NCI-H1092 (cell line): ENCODE results near the gene ATG2A.

ENCODE experiments used
- DNase-seq: peaks from one replicate; lab custom pipeline; 2025; lab: John Stamatoyannopoulos, UW

The ATG2A gene

GRCh38 chr11:64869571-64870175, 47.3 kb downstream of the ATG2A start:
- no peak for DNase-seq

GRCh38 chr11:64868904-64869570, 48.0 kb downstream of the ATG2A start:
- DNase-seq: no peak

GRCh38 chr11:64867748-64868462, 49.1 kb downstream of the ATG2A start:
- DNase-seq: no peak

GRCh38 chr11:64866173-64866491, 50.9 kb downstream of the ATG2A start:
- DNase-seq: no peak

- no peak for DNase-seq
Measured at GRCh38 chr11:64865286-64866172, 51.5 kb downstream of the ATG2A start.

- no peak for DNase-seq
Measured at GRCh38 chr11:64864473-64865285, 52.3 kb downstream of the ATG2A start.

- no peak for DNase-seq
Measured at GRCh38 chr11:64864135-64864472, 52.9 kb downstream of the ATG2A start.

- DNase-seq: no peak
Measured at GRCh38 chr11:64863391-64864060, 53.5 kb downstream of the ATG2A start.

- no peak for DNase-seq
Measured at GRCh38 chr11:64862987-64863390, 54.0 kb downstream of the ATG2A start.

GRCh38 chr11:64861227-64861975, 55.6 kb downstream of the ATG2A start:
- no peak for DNase-seq

- DNase-seq: no peak
Measured at GRCh38 chr11:64859542-64860414, 57.2 kb downstream of the ATG2A start.

- no peak for DNase-seq
Measured at GRCh38 chr11:64858467-64859263, 58.3 kb downstream of the ATG2A start.

- DNase-seq: no peak
Measured at GRCh38 chr11:64857485-64857884, 59.5 kb downstream of the ATG2A start.

GRCh38 chr11:64856382-64857227, 60.4 kb downstream of the ATG2A start:
- DNase-seq: no peak

GRCh38 chr11:64855596-64856304, 61.3 kb downstream of the ATG2A start:
- no peak for DNase-seq

- DNase-seq: no peak
Measured at GRCh38 chr11:64854534-64855502, 62.2 kb downstream of the ATG2A start.
